ENCODE measurements around the gene STOX1. TPM values are rescaled to one million over a fixed set of nuclear protein-coding genes. Genes with fewer than 3 reads are reported as not detected.

The STOX1 gene
- total RNA-seq, 1 donor from 2014 or later: 9.0 TPM

Small RNA genes within 50 kb of the gene (small RNA-seq; reads per million reads assigned to genes)
- gene RNU6-571P: not detected
- gene RNU6-697P: not detected

Other genes with a start within 250 kb of the STOX1 start
- 45.2 TPM for gene CCAR1, start 106.3 kb upstream of the STOX1 start, total RNA-seq
- gene DDX50, start 73.8 kb downstream of the STOX1 start, total RNA-seq: 51.4 TPM
- gene DDX21, start 128.6 kb downstream of the STOX1 start, total RNA-seq: 46.5 TPM
- 32.2 TPM for gene KIFBP, start 161.3 kb downstream of the STOX1 start, total RNA-seq